HG03520 (cell line): ENCODE results near the gene ERN1.

Experiments
- ATAC-seq: cut with Tn5 transposase; IDR thresholded peaks from one replicate; pipeline ENCODE4 v1.9.1; 2021; ENCODE audit warnings: mild to moderate bottlenecking, moderate library complexity; ENCODE audit not compliant: unreplicated experiment

ERN1 gene

GRCh38 chr17:64158831-64159590 is 29.1 kb upstream of the ERN1 start:
- ATAC-seq = no peak

DNA sequence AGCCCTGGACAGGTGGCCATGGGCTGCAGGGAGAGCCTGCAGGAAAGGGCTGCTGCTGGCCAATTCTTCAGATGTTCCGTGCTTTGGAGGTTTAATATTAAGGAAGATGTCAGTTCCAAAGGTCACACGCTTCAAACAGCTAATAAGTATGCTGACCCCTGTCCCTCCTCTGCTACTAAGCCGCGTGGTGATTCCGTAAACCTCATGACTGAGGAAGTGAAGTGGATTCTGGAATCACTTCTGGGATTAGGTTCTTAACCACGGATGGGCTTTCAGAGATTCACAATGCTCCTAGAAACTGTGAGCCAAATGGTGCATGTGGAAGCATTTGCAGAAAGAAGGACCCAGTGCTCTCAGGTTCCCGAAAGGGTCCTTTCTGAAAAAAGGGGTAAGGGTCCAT is 28.5 kb upstream of the ERN1 start:
- no peak for ATAC-seq

- ATAC-seq = no peak
Measured at GRCh38 chr17:64157669-64158180, 27.8 kb upstream of the ERN1 start.

DNA sequence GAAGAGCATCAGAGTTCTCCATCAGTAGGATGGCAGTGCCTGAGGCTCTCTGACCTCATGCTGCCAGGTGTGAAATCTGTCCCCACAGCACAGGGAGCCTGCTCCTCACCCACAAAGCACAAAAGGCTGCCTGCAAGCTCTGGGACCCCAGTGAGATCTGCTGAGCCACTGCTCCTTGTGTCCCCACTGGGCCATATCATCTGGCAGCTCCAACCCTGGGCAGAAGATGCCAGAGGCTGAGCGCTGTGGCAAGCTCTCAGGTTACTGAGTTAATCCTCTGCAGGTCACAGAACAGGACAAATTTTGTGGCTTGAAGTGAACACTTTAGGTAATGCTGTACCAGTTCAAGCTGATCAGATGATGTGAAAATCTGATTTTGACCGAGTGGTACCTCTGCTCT is 26.7 kb upstream of the ERN1 start:
- no peak for ATAC-seq

DNA sequence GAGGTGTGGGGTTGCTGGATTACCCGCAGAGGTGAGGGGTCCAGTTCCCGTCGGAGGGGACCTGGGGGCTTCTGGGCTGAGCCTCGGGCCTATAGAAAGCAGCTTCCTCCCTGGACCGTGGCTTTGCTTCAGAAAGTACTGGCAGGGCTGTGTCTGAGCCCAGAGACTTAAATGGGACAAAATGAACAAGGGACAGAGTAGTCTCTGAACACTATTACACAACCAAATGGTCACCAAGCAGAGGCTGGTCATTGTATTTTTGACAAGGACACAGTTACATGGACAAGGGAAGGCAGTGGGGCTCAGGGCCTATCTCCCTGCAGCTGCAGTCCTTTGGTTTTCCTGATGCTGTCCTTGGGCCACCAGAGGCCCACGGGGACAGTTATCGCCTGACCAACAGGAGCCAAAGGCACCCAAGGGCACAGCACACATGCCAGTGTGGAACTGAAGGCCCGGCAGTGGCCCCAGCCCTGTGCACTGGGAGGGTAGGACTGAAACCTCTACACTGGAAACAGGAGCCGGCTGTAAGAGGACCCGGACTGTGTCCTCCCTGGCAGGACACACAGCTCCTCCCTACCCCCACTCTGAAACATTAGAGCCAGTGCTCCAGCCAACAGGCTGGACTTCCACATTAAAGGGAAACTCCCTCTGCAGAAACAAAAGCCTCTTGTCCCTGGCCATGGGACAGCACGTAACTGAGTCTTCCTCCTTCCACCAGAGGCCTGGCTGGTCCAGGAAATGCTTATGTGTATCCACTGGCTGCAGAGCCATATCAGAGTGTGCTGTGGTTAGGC is 26.0 kb upstream of the ERN1 start:
- ATAC-seq = no peak

DNA sequence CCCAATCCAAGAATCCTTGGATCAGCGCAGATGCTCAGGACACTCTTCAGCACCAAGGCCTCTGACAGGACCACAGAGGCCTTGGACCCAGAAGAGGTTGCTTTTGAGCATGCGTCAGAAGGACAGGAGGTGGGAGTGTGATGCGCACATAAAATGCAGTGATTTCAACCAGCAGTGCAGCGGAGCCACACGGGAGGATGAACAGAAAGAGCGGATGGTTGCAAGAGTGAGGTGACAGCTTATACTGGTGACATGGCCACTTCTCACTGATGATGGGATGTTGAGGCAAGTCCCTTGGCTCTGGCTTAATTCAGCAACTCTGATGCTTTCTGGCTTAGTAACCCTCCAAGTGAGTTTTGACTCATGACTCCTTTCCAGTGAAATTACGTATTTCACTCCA is 25.2 kb upstream of the ERN1 start:
- ATAC-seq = no peak

- no peak for ATAC-seq
Measured at GRCh38 chr17:64154717-64155116, 24.8 kb upstream of the ERN1 start.

DNA sequence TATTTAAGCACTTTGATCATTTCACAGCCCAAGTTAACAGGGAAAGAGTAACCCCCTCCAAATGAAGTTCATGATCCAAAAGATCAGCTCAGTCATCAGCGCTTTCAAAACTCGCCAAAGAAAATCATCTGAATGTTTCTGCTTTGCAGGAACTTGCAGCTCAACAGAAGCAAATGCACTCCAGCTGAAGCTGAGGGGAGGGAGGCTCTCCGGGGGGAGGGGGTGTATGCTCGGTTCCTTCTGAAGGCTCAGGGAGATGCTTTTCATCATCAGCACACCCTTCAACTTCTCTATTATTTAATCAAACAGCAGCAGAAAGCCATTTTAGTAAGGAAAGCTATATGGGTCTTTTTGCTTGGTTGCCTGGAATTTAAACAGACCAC is 24.4 kb upstream of the ERN1 start:
- no peak for ATAC-seq

GRCh38 chr17:64153565-64154312 is 23.8 kb upstream of the ERN1 start:
- no peak for ATAC-seq

GRCh38 chr17:64152428-64153125 is 22.6 kb upstream of the ERN1 start:
- no peak for ATAC-seq

GRCh38 chr17:64151016-64151368 is 21.0 kb upstream of the ERN1 start:
- no peak for ATAC-seq

- no peak for ATAC-seq
Measured at GRCh38 chr17:64150237-64151015, 20.5 kb upstream of the ERN1 start.

DNA sequence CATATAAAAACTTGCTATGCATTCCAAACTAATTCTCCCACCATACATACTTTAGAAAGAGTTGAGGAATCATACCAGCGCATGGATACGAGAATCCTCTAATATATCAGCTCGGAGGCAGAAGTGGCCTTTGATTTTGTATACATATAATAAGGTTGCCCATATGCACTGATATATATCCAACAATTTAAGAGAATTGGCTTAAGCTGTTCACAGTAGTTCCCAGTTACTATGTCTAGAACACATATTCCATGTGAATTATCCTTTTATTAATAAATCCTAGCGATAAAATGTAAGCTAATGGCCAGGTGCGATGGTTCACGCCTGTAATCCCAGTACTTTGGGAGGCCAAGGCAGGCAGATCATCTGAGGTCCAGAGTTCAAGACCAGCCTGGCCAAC is 19.3 kb upstream of the ERN1 start:
- ATAC-seq = no peak

- ATAC-seq = no peak
Measured at GRCh38 chr17:64148699-64149098, 18.8 kb upstream of the ERN1 start.

DNA sequence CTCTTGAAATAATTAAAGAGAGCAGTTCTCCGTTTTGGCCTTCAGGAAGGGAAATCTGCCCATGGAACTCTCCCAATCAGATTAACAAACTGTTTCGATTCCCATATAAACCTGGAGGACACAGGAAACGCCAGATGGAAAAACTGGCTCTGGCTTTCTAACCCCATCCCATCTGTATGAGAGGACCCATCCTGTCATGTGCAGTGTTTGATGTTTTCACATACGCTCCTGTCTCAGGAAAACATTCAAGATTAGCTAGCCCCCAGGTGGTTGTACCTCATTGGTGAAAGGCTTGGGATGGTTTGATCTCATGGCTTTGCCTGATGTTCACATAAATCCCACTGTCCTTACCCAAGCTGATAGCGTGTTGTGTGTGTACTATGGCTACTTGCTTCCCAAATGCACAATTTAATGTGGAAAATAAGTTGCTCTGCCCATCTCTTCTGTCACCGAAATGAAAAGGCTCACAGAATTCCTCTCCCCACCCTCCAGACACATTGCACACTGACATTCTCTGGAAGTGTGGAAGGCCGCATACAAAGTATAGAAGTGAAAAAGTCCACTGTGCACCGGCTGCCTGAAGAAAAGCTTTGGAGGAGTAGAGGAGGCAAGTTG is 18.2 kb upstream of the ERN1 start:
- no peak for ATAC-seq

GRCh38 chr17:64147110-64148016 is 17.4 kb upstream of the ERN1 start:
- no peak for ATAC-seq

DNA sequence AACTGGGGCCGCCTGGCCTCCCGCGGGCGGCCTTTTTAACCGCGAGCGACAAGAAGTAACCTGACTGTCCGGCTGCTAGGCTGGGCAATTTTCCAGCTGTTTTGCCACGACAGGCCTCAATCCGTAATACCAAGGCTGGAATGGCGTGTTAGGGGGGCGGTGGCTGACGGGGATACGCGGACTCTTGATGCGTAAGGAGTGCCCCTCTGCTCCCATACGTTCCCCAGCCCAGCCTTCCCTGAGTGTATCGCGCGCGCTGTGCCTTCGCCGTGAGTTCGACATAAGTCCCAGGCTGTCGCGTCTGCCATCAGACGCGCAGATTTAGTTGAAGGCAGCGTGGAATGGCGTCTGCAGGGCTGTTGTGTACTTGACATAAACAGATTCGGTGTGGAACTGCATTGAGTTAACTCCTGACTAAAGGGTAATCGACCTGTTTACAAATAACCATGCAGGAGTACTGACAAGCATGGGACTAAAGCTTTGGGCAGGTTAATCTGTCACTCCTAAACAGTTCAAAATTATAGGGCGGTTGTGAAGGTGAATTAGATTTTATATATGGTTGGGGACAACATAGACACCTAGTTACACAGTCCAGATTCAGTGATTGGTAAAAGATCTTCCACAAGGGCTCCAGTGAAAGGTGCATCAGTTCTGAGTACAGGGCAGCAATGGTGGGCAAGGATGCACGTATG is 16.6 kb upstream of the ERN1 start:
- ATAC-seq = no peak

- ATAC-seq = peak; percentile 91
Measured at GRCh38 chr17:64145751-64146417, 15.9 kb upstream of the ERN1 start.
